Adrenal gland (tissue), 12 donors: ENCODE measurements around the gene PHACTR3. TPM values are rescaled to one million over a fixed set of nuclear protein-coding genes. Genes with fewer than 3 reads are reported as not detected.

Source experiments
- DNase-seq, 7 donors: peaks; one replicate each; pipeline ENCODE4 v3.0.0-alpha.2; 2019 to 2020
- H3K27ac ChIP-seq, 5 donors: fragments of 200-600 bp; sonication (generic) in 4 of 5; 1 replicate in 3 of 5; 2 replicates in 2 of 5; pipeline versions ENCODE4 v1.5.1 to v1.8.0; 2016 to 2020; ENCODE audit warnings: mild to moderate bottlenecking in 1 of 5
- H3K27me3 ChIP-seq: fragments of 200-600 bp; 2 replicates; pipeline ENCODE4 v1.8.0; 2021
- H3K36me3 ChIP-seq, 2 donors: fragments of 200-600 bp; replicated peaks in 1 of 2; 1 replicate in 1 of 2; 2 replicates in 1 of 2; pipeline versions ENCODE4 v1.5.1 to v1.8.0; 2018 to 2022
- H3K4me1 ChIP-seq, 2 donors: fragments of 200-600 bp; replicated peaks in 1 of 2; 1 replicate in 1 of 2; 2 replicates in 1 of 2; pipeline versions ENCODE4 v1.5.1 to v1.8.0; 2018 to 2021
- H3K4me3 ChIP-seq, 4 donors: fragments of 200-600 bp; sonication (generic) in 3 of 4; one replicate each; pipeline ENCODE4 v1.5.1; 2016 to 2018
- H3K9me3 ChIP-seq, 3 donors: fragments of 200-600 bp; sonication (generic) in 1 of 3; replicated peaks in 1 of 3; 1 replicate in 2 of 3; 2 replicates in 1 of 3; pipeline versions ENCODE4 v1.5.1 to v1.8.0; 2016 to 2021
- POLR2A ChIP-seq, 2 donors: fragments of 450-650 bp; IDR thresholded peaks; one replicate each; pipeline ENCODE4 v1.6.1; 2017; ENCODE audit warnings: antibody characterized with exemption in 2 of 2, mild to moderate bottlenecking in 2 of 2, moderate library complexity in 1 of 2
- WGBS, 4 donors: extraction: QIAGEN DNeasy Blood & Tissue Kit in 2 of 4; methylation state at CpG; one replicate each; pipeline versions ENCODE4 v1.1.5 to v1.1.7; 2013 to 2017; 5-methylcytosine and 5-hydroxymethylcytosine counted together
- intact Hi-C, 2 donors: fragments of 100-400 bp; cut with DNase I; formaldehyde crosslinking; loops; one replicate each; pipeline versions ENCODE4 v1.14.1 to v1.15.0; 2022 to 2023
- polyA plus RNA-seq, 3 donors: library from polyadenylated mRNA; stranded (reverse); fragments of 200-250 nt in 2 of 3; fragments of 350-450 nt in 1 of 3; fragmentation: Illumina TruSeq in 1 of 3; extraction: RNeasy Lipid Tissue Mini Kit (QIAGEN cat#74804) in 1 of 3; gene quantifications; one replicate each; pipeline ENCODE4 v1.2.3, GENCODE V29; 2013 to 2014
- total RNA-seq, 9 donors: library from RNA; depleted of rRNA in 4 of 9; stranded (reverse); fragments of >200 nt in 4 of 9; fragments of 120-200 nt in 1 of 9; fragmentation: NEBNext Ultra II Directional in 1 of 9; extraction: Animal tissue kit (Norgen Biotek cat#: 25700) in 1 of 9; gene quantifications; one replicate each; pipeline versions ENCODE4 v1.1.0 to v1.2.4, GENCODE V29; 2013 to 2023
- TF ChIP-seq, protein P1 (sequence below), 6 experiments: fragments of 450-650 bp in 4 of 6; fragments of 200-600 bp in 2 of 6; sonication (generic) in 1 of 6; IDR thresholded peaks; 1 replicate in 5 of 6; 2 replicates in 1 of 6; pipeline versions ENCODE4 v1.5.1 to v1.8.0; 2016 to 2021; ENCODE audit warnings: antibody characterized with exemption in 6 of 6, mild to moderate bottlenecking in 2 of 6, moderate library complexity in 1 of 6
- donor health status: healthy with polysubstance abuse.
- donor health status: Bipolar disorder and iron deficiency.
- donor health status: DM: yes; HTN: yes; CAD: no.
- donor health status: DM: no; HTN: no; CAD: no.
- donor health status: DM: no; HTN: no; CAD: no.
- donor health status: DM: yes; HTN: yes; CAD: no.

The PHACTR3 gene
- total and polyA plus RNA-seq, 12 donors: 0.17 to 4.5 (median 0.81) TPM

GRCh38 chr20:59613861-59614260 lies 9.5 kb downstream of the PHACTR3 start:
- Histone ChIP-seq H3K27ac (no peak overlapping the region), H3K36me3 (no peaks in the 10 kb centered on the region), H3K4me3 (no peak overlapping the region), H3K9me3 (no peaks in the 10 kb centered on the region), H3K4me1 (no peaks in the 10 kb centered on the region), H3K27me3 (peaks cover 2% of the 10 kb centered on the region)
- no peak for TF ChIP-seq POLR2A (IDR thresholded peaks at IDR 0.05)
- TF ChIP-seq, protein P1, sequence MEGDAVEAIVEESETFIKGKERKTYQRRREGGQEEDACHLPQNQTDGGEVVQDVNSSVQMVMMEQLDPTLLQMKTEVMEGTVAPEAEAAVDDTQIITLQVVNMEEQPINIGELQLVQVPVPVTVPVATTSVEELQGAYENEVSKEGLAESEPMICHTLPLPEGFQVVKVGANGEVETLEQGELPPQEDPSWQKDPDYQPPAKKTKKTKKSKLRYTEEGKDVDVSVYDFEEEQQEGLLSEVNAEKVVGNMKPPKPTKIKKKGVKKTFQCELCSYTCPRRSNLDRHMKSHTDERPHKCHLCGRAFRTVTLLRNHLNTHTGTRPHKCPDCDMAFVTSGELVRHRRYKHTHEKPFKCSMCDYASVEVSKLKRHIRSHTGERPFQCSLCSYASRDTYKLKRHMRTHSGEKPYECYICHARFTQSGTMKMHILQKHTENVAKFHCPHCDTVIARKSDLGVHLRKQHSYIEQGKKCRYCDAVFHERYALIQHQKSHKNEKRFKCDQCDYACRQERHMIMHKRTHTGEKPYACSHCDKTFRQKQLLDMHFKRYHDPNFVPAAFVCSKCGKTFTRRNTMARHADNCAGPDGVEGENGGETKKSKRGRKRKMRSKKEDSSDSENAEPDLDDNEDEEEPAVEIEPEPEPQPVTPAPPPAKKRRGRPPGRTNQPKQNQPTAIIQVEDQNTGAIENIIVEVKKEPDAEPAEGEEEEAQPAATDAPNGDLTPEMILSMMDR (IDR thresholded peaks at IDR 0.05): no peak
- 72 to 87% (median 80%) methylated on average over 5 of the region's 5 CpGs for WGBS, 4 donors
- intact Hi-C loops: no loop called here
- DNase-seq: no peak

- no peaks in the 10 kb centered on the region for H3K9me3 ChIP-seq
- H3K27me3 ChIP-seq: no peaks in the 10 kb centered on the region
- no peaks in the 10 kb centered on the region for H3K36me3 ChIP-seq
- no peak for DNase-seq
- no peaks in the 10 kb centered on the region for H3K4me1 ChIP-seq
- WGBS, 4 donors: 69 to 76% (median 70%) methylated on average over 7 of the region's 7 CpGs
- intact Hi-C loops: no loop called here
- no peak overlapping the region for H3K27ac ChIP-seq
- no peak overlapping the region for H3K4me3 ChIP-seq
- TF ChIP-seq POLR2A (IDR thresholded peaks at IDR 0.05): no peak
- TF ChIP-seq, protein P1 (IDR thresholded peaks at IDR 0.05): no peak
Measured at GRCh38 chr20:59614714-59615113, 10.4 kb downstream of the PHACTR3 start.

DNA sequence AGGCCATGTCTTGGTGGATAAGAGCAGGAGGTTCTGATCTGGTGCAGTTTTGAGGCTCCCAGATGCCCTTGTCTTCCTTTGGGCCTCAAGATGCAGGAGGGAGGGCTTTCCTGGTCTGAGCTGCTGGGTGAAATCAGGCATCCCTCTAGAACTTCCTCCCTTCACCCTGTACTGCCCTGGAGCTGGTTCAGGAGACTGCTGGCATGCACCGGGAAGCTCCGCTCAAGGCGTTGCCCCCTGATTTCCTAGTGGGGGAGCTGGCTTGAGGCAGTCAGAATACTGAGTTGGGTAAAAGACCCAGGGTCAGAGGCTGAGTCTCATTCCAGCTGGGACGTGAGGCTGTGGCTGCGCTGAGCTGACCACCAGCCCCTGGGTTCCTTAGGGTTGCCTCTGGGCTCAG lies 12.0 kb downstream of the PHACTR3 start:
- TF ChIP-seq, protein P1 (IDR thresholded peaks at IDR 0.05): no peak
- no peak for TF ChIP-seq POLR2A (IDR thresholded peaks at IDR 0.05)
- intact Hi-C loops: no loop called here
- no peaks in the 10 kb centered on the region for H3K4me1 ChIP-seq
- no peaks in the 10 kb centered on the region for H3K27me3 ChIP-seq
- H3K9me3 ChIP-seq: no peaks in the 10 kb centered on the region
- no peak for DNase-seq
- 76 to 87% (median 84%) methylated on average over 2 to 5 of the region's 5 CpGs for WGBS, 4 donors
- no peak overlapping the region for H3K4me3 ChIP-seq
- H3K36me3 ChIP-seq: no peaks in the 10 kb centered on the region
- H3K27ac ChIP-seq: no peak overlapping the region

GRCh38 chr20:59617221-59617620 lies 12.9 kb downstream of the PHACTR3 start:
- H3K27ac ChIP-seq: no peak overlapping the region
- 49 to 67% (median 54%) methylated on average over 2 of the region's 2 CpGs for WGBS, 4 donors

More at GRCh38 chr20:59617221-59617620, 12.9 kb downstream of the PHACTR3 start:
- no peak for TF ChIP-seq POLR2A (IDR thresholded peaks at IDR 0.05)
- TF ChIP-seq, protein P1 (IDR thresholded peaks at IDR 0.05): no peak
- Histone ChIP-seq H3K36me3 (no peaks in the 10 kb centered on the region), H3K9me3 (no peaks in the 10 kb centered on the region), H3K4me3 (no peak overlapping the region), H3K4me1 (no peaks in the 10 kb centered on the region), H3K27me3 (no peaks in the 10 kb centered on the region)
- no peak for DNase-seq
- intact Hi-C loops: no loop called here
